ENCODE measurements around the gene DLG3. TPM values are rescaled to one million over a fixed set of nuclear protein-coding genes. Genes with fewer than 3 reads are reported as not detected.
A peak's percentile ranks its signal among the peaks of the same experiment; 100 is the strongest.
"Not testable (repeated sequence)": the region's sequence is repeated elsewhere in the genome, so short reads cannot be mapped to it uniquely, and the experiment has no call there.

DLG3 gene
- total RNA-seq, 2 donors from 2014 or later, result 43.8 to 48.9 TPM

- H3K4me1 Mint-ChIP-seq (ENCODE audit: low read depth), result peaks cover 7% of the 10 kb centered on the region
- H3K4me3 Mint-ChIP-seq, result no peak overlapping the region
- peaks cover 8 to 10% of the 10 kb centered on the region in 2 donors for H3K36me3 Mint-ChIP-seq (ENCODE audit: insufficient read depth in 2 of 2)
- H3K9me3 Mint-ChIP-seq, result no peaks in the 10 kb centered on the region
- DNase-seq, result peak; percentile 47 to 48
- peak; percentile 92 to 98 for ATAC-seq (replicated peaks in 1 of 2)
- peaks cover 30% of the 10 kb centered on the region for H3K27me3 Mint-ChIP-seq (ENCODE audit: low read depth)
- peak overlapping the region; percentile 73 for H3K27ac Mint-ChIP-seq
These were observed 49.8 kb downstream of the DLG3 start for GRCh38 chrX:70494441-70494840.

GRCh38 chrX:70496491-70496890 lies 51.9 kb downstream of the DLG3 start:
- Mint-ChIP-seq H3K4me3 (no peak overlapping the region), H3K9me3 (no peaks in the 10 kb centered on the region), H3K27ac (no peak overlapping the region), H3K4me1 (ENCODE audit: low read depth) (peaks cover 7% of the 10 kb centered on the region), H3K36me3 (ENCODE audit: insufficient read depth in 2 of 2) (peaks cover 8% of the 10 kb centered on the region in 2 donors), H3K27me3 (ENCODE audit: low read depth) (peaks cover 19% of the 10 kb centered on the region)
- DNase-seq (no peak), ATAC-seq (replicated peaks in 1 of 2) (no peak)

GRCh38 chrX:70497026-70497425 lies 52.4 kb downstream of the DLG3 start:
- Mint-ChIP-seq H3K4me1 (ENCODE audit: low read depth) (peaks cover 7% of the 10 kb centered on the region), H3K27ac (no peak overlapping the region), H3K27me3 (ENCODE audit: low read depth) (peaks cover 14% of the 10 kb centered on the region), H3K9me3 (no peaks in the 10 kb centered on the region), H3K36me3 (ENCODE audit: insufficient read depth in 2 of 2) (peaks cover 7% of the 10 kb centered on the region in 2 donors), H3K4me3 (no peak overlapping the region)
- ATAC-seq (replicated peaks in 1 of 2), result no peak
- DNase-seq, result no peak

- DNase-seq, result no peak
- Mint-ChIP-seq H3K36me3 (ENCODE audit: insufficient read depth in 2 of 2) (peaks cover 3 to 4% of the 10 kb centered on the region in 2 donors), H3K4me3 (no peak overlapping the region), H3K27ac (peak overlapping the region; percentile 19), H3K9me3 (no peaks in the 10 kb centered on the region), H3K4me1 (ENCODE audit: low read depth) (peaks cover 7% of the 10 kb centered on the region), H3K27me3 (ENCODE audit: low read depth) (peaks cover 17% of the 10 kb centered on the region)
- ATAC-seq (replicated peaks in 1 of 2), result no peak
These were observed 53.5 kb downstream of the DLG3 start for GRCh38 chrX:70498129-70498528.

GRCh38 chrX:70500826-70501225 lies 56.2 kb downstream of the DLG3 start:
- no peak overlapping the region for H3K4me3 Mint-ChIP-seq
- no peak for ATAC-seq (replicated peaks in 1 of 2)
- DNase-seq, result no peak
- H3K27me3 Mint-ChIP-seq (ENCODE audit: low read depth), result peaks cover 25% of the 10 kb centered on the region
- no peak overlapping the region for H3K27ac Mint-ChIP-seq
- no peaks in the 10 kb centered on the region for H3K9me3 Mint-ChIP-seq
- H3K36me3 Mint-ChIP-seq (ENCODE audit: insufficient read depth in 2 of 2), result peaks cover 0 to 2% of the 10 kb centered on the region in 2 donors
- H3K4me1 Mint-ChIP-seq (ENCODE audit: low read depth), result peaks cover 18% of the 10 kb centered on the region

GRCh38 chrX:70504772-70505450 lies 60.3 kb downstream of the DLG3 start:
- Mint-ChIP-seq H3K36me3 (ENCODE audit: insufficient read depth in 2 of 2) (peaks cover 0 to 2% of the 10 kb centered on the region in 2 donors), H3K9me3 (no peaks in the 10 kb centered on the region), H3K27ac (peak overlapping the region; percentile 31), H3K27me3 (ENCODE audit: low read depth) (peaks cover 34% of the 10 kb centered on the region), H3K4me3 (peak overlapping the region in 1 of 2 donors; percentile 51), H3K4me1 (ENCODE audit: low read depth) (peaks cover 38% of the 10 kb centered on the region)
- ATAC-seq (replicated peaks in 1 of 2) (peak; percentile 78 to 86), DNase-seq (peak; percentile 53)

GRCh38 chrX:70505451-70505841 lies 60.8 kb downstream of the DLG3 start:
- DNase-seq (no peak), ATAC-seq (replicated peaks in 1 of 2) (no peak)
- H3K9me3 Mint-ChIP-seq, result no peaks in the 10 kb centered on the region
- H3K27ac Mint-ChIP-seq, result peak overlapping the region; percentile 31
- peak overlapping the region in 1 of 2 donors; percentile 51 for H3K4me3 Mint-ChIP-seq
- H3K36me3 Mint-ChIP-seq (ENCODE audit: insufficient read depth in 2 of 2), result peaks cover 0 to 2% of the 10 kb centered on the region in 2 donors
- H3K4me1 Mint-ChIP-seq (ENCODE audit: low read depth), result peaks cover 38% of the 10 kb centered on the region
- peaks cover 34% of the 10 kb centered on the region for H3K27me3 Mint-ChIP-seq (ENCODE audit: low read depth)

- Mint-ChIP-seq H3K36me3 (ENCODE audit: insufficient read depth in 2 of 2) (no peaks in the 10 kb centered on the region), H3K27me3 (ENCODE audit: low read depth) (peaks cover 25% of the 10 kb centered on the region), H3K4me1 (ENCODE audit: low read depth) (peaks cover 38% of the 10 kb centered on the region), H3K27ac (peak overlapping the region; percentile 4), H3K4me3 (peak overlapping the region; percentile 23 to 64), H3K9me3 (no peaks in the 10 kb centered on the region)
- DNase-seq (peak; percentile 31 to 45), ATAC-seq (replicated peaks in 1 of 2) (peak; percentile 66 to 67)
These were observed 63.8 kb downstream of the DLG3 start for GRCh38 chrX:70508296-70508911.

- H3K36me3 Mint-ChIP-seq (ENCODE audit: insufficient read depth in 2 of 2), result no peaks in the 10 kb centered on the region
- ATAC-seq (replicated peaks in 1 of 2) (no peak), DNase-seq (no peak)
- no peaks in the 10 kb centered on the region for H3K9me3 Mint-ChIP-seq
- peak overlapping the region in 1 of 2 donors; percentile 30 for H3K4me3 Mint-ChIP-seq
- H3K27ac Mint-ChIP-seq, result no peak overlapping the region
- H3K4me1 Mint-ChIP-seq (ENCODE audit: low read depth), result peaks cover 35% of the 10 kb centered on the region
- H3K27me3 Mint-ChIP-seq (ENCODE audit: low read depth), result peaks cover 25% of the 10 kb centered on the region
These were observed 64.4 kb downstream of the DLG3 start for GRCh38 chrX:70509078-70509477.

- not testable (repeated sequence) for H3K9me3 Mint-ChIP-seq; H3K36me3 Mint-ChIP-seq (ENCODE audit: insufficient read depth in 2 of 2); ATAC-seq (replicated peaks in 1 of 2); DNase-seq; H3K27ac Mint-ChIP-seq; H3K4me3 Mint-ChIP-seq; H3K4me1 Mint-ChIP-seq (ENCODE audit: low read depth)
- H3K27me3 Mint-ChIP-seq (ENCODE audit: low read depth), result peaks cover 29% of the 10 kb centered on the region
These were observed 70.6 kb downstream of the DLG3 start for GRCh38 chrX:70515270-70515669.

- not testable (repeated sequence) for H3K4me3 Mint-ChIP-seq; H3K36me3 Mint-ChIP-seq (ENCODE audit: insufficient read depth in 2 of 2); H3K27ac Mint-ChIP-seq; DNase-seq; H3K4me1 Mint-ChIP-seq (ENCODE audit: low read depth); ATAC-seq (replicated peaks in 1 of 2); H3K9me3 Mint-ChIP-seq
- H3K27me3 Mint-ChIP-seq (ENCODE audit: low read depth), result peaks cover 29% of the 10 kb centered on the region
These were observed 71.1 kb downstream of the DLG3 start for GRCh38 chrX:70515692-70516091.

- Mint-ChIP-seq H3K4me3 (no peak overlapping the region), H3K27ac (no peak overlapping the region), H3K4me1 (ENCODE audit: low read depth) (no peaks in the 10 kb centered on the region), H3K9me3 (no peaks in the 10 kb centered on the region), H3K27me3 (ENCODE audit: low read depth) (peaks cover 24% of the 10 kb centered on the region), H3K36me3 (ENCODE audit: insufficient read depth in 2 of 2) (peaks cover 0 to 2% of the 10 kb centered on the region in 2 donors)
- ATAC-seq (replicated peaks in 1 of 2), result no peak
- DNase-seq, result no peak
These were observed 81.1 kb downstream of the DLG3 start for GRCh38 chrX:70525733-70526132.

GRCh38 chrX:70527053-70527452 lies 82.4 kb downstream of the DLG3 start:
- DNase-seq (no peak), ATAC-seq (replicated peaks in 1 of 2) (no peak)
- Mint-ChIP-seq H3K27me3 (ENCODE audit: low read depth) (peaks cover 30% of the 10 kb centered on the region), H3K9me3 (no peaks in the 10 kb centered on the region), H3K4me1 (ENCODE audit: low read depth) (no peaks in the 10 kb centered on the region), H3K36me3 (ENCODE audit: insufficient read depth in 2 of 2) (no peaks in the 10 kb centered on the region), H3K4me3 (no peak overlapping the region), H3K27ac (no peak overlapping the region)

Measured in activated T-cell treated with anti-CD3 and anti-CD28 coated beads, Interleukin-2, amount 50 U/mL, for 72 hours (primary cell).